NK-92 treated with Interleukin-12 subunit alpha and Interleukin-12 subunit beta, amount 100 ng/mL, for 24 hours (cell line): ENCODE data around the gene PRR20G.

ENCODE experiments used
- DNase-seq: peaks from one replicate; lab custom pipeline; 2025; lab: John Stamatoyannopoulos, UW

Gene PRR20G

DNA sequence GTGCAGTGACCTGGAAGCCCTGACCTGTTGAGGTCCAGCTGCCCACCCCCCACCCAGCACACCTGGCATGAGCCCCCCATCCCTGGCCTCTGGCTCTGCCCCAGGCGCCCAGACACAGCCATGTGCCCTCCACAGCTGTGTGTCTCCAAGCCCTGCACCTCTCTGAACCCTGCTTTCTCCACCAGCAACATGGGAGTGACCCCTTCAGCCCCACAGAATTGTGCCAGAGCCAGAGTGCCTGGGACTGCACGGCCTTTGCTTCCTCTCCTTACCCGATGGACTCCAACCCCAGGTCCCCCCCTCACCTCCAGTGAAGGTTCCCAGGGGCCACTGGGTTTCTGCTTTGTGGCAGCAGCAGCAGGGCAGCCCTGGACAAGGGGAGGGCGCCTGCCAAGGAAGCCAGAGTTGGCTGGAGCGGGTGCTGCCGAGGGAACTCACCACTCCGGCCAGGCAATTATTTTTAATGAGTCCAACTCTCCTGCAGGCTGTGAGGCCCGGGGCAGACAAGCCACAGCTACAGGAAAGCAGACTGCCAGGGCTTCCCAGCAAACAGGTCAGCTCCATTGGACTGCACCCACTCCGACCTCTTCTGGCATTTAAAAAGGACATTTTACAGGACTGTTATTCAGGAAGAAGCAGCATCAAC, 24.1 kb downstream of the PRR20G start:
- no peak for DNase-seq

DNA sequence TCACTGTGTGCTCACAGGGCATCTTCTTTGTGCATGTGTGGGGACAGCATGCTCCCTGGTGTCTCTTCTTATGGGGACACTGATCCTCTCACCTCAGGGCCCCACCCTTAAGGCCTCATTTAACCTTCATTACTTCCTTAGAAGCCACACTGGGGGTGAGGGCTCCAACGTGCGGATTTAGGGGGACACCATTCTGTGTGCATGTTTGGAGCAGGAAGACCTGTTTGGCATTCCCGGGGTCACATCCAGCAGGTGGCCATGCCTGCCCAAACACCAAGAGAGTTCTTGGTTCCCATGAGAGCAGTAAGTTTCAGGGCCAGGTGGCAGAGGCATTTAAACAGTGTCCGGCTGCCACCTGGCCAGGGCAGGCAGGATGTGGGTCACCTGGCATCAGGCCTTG, 24.8 kb downstream of the PRR20G start:
- no peak for DNase-seq

- DNase-seq: no peak
These were observed 25.3 kb downstream of the PRR20G start for GRCh38 chr3:127262533-127262932.

DNA sequence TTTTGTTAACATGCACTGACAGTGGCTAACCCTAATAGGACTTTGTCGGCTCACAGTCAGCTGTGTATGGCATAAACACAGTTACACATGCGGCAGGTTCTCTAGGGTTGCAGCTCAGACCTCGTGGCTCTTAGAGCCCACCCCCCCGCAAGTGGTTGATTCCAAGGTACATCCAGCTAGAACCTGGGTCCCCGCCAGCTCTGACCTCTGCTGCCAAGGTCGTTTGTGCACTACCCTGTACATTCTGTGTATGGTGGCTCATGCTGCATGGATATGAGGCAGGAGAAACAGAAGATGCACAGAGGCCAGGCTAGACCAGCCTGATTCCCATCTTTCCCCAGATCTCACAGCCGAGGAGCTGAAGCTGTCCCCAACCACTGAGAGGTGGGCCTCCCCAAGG, 25.9 kb downstream of the PRR20G start:
- DNase-seq: no peak

GRCh38 chr3:127260826-127261555, 26.9 kb downstream of the PRR20G start:
- DNase-seq: no peak

- no peak for DNase-seq
These were observed 27.4 kb downstream of the PRR20G start for GRCh38 chr3:127260416-127260815.

GRCh38 chr3:127259882-127260281, 28.0 kb downstream of the PRR20G start:
- no peak for DNase-seq

DNA sequence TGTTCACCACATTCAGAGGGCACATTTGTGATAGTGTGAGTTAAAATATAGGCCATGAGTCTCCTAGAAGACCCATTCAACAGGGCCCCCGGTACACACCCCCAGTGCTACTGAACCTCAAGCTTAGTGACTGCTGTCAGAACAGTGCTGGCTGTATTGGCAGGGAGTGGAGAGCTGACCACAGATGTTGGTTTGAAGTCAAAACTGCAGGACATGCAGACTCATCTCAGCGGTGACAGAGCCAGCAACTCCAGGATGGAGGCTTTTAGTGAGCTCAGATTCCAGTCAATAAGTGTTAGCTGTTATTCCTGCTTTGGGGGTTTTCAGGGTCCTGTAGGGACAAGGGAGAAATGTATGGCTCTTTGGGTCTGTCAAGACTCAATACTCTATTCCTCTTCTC, 29.1 kb downstream of the PRR20G start:
- DNase-seq: no peak

DNA sequence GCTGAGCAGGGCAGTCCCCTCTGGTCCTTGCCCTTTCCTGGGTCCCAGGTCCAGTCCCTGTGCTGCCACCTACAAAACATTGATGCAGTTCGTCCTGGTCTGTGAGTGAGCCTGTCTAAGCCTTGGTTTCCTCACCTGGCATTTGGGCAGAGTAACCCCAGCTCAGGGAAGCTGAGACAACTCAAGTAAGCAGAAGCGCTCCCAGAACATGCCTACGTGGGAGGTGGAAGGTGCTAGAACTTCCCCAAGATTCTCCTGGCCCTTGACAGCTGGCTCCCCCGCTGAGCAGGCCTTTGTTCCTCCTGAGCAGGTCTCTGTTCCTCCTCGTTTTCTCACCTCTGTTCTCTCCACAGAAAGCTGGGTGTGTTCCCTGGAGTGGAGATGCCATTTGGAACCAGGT, 30.5 kb downstream of the PRR20G start:
- DNase-seq: no peak

DNA sequence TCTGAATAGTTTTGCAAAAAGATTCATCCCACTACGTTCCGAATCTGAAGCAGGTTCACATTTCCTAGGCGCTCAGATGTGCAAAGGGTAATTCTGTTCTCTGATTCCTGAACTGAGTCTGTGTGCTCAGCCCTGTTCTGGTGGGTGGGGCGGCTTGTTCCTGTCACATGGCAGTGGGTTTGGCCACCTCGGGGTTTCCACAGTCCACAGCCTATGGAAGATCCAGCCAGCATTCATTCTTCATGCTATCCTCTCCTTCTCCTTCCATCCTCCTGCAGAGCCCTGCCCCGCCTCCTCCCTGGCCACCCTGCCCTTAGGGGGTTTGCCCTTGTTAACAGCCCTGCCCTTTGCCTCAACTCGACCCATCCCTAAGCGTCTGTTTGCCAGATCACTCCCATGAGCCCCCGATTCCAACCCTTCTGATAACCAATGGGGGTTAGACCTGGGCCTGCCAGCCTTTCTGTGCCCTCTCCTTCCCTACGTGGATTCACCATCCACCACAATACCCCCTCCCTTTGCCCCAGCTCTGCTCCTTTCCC, 31.0 kb downstream of the PRR20G start:
- no peak for DNase-seq

GRCh38 chr3:127256138-127256537, 31.7 kb downstream of the PRR20G start:
- DNase-seq: no peak

DNA sequence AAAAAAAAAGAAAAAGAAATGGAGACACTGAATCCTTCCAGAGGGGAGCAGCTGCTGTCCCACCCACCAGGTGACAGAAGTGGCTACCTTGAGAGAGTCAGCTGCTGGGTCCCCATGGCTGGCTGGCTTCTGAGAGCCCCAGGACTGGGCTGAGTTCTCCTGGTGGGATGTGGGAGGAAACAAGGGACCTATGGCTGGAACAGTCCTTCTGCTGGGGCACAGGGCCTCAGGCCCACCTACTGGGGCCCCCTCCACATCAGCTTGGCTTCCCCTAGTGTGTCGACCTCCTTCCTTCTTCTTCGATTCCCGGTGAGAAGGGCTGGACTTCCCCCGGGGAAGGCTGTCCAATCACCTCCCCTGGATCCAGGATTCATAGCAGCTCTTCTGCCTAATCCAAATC, 32.3 kb downstream of the PRR20G start:
- no peak for DNase-seq

DNA sequence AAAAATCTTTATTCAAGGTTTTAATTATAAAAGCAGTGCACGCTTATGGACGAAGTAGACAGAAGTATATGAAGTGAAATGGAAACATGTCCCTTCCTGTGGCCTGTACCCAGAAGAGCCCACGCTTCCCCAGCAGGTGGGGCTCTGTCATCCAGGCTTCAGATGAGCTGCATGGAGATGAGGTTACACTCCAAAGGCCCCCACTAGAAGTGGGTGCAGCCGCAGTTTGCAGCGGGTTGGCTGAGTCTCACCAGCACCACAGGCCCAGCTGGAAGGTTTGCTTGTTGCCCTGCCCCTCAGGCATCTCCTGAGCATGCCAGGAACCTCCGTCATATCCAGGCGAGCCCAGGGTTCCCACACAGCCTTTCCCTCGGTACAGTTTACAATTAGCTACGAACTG, 33.1 kb downstream of the PRR20G start:
- DNase-seq: no peak

- DNase-seq: no peak
These were observed 33.7 kb downstream of the PRR20G start for GRCh38 chr3:127254033-127254644.

GRCh38 chr3:127253491-127253890, 34.4 kb downstream of the PRR20G start:
- DNase-seq: no peak

GRCh38 chr3:127252446-127252845, 35.4 kb downstream of the PRR20G start:
- no peak for DNase-seq

GRCh38 chr3:127250032-127250431, 37.8 kb downstream of the PRR20G start:
- no peak for DNase-seq

- no peak for DNase-seq
These were observed 40.6 kb downstream of the PRR20G start for GRCh38 chr3:127247292-127247691.

GRCh38 chr3:127238602-127239001, 49.2 kb downstream of the PRR20G start:
- DNase-seq: no peak

DNA sequence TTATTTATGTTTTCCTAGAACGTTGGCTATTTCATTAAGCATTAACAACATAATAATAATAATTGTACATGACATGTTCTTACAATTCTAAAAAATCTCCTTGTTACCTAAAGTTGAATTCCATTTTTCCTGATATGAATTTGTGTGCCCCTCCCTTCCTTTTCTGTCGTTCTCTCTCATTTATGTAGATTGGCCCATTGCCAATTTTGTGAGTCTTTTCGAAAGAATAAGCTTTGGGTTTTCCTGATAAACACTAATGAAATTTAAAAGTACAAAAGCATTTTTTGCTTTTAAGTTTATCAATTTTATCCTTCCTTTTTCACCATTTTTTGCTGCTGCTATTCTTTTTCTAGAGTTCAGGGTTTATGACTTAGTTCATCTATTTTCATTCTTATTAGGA, 50.0 kb downstream of the PRR20G start:
- no peak for DNase-seq

- no peak for DNase-seq
These were observed 52.1 kb downstream of the PRR20G start for GRCh38 chr3:127235706-127236105.

- no peak for DNase-seq
These were observed 53.1 kb downstream of the PRR20G start for GRCh38 chr3:127234778-127235177.
